BJ (cell line): Measurements from ENCODE around the gene ASXL2. TPM values are rescaled to one million over a fixed set of nuclear protein-coding genes. Genes with fewer than 3 reads are reported as not detected.

Experiments
- CTCF ChIA-PET: fragments of 350-600 bp; formaldehyde crosslinking; extraction: SDS; loops from one replicate; lab custom pipeline; 2021; ENCODE audit warnings: antibody characterized with exemption, inconsistent platforms; lab: Yijun Ruan, JAX
- POLR2A ChIA-PET: fragments of 300-600 bp; sonication (Branson Sonifier 250); formaldehyde crosslinking; extraction: SDS; loops from one replicate; lab custom pipeline; 2021; ENCODE audit warnings: antibody characterized with exemption; lab: Charles Lee
- DNase-seq: peaks from one replicate; pipeline ENCODE4 v3.0.0-alpha.2; 2011; ENCODE audit warnings: low read depth
- H3K27me3 ChIP-seq: 2 replicates; pipeline ENCODE4 v1.6.0; 2011; ENCODE audit warnings: low read length; ENCODE audit not compliant: control insufficient read depth, insufficient read depth
- H3K36me3 ChIP-seq: 2 replicates; pipeline ENCODE4 v1.5.1; 2011; ENCODE audit warnings: low read length; ENCODE audit not compliant: control insufficient read depth, insufficient read depth
- H3K4me3 ChIP-seq: 2 replicates; pipeline ENCODE4 v1.5.1; 2011; ENCODE audit warnings: low read depth, mild to moderate bottlenecking, control low read depth, low read length
- CTCF ChIP-seq: IDR thresholded peaks from 2 replicates; pipeline ENCODE4 v1.5.1; 2011; ENCODE audit warnings: low read depth, mild to moderate bottlenecking, control low read depth, inconsistent platforms, low read length, moderate library complexity; ENCODE audit not compliant: insufficient read depth
- polyA plus RNA-seq: library from polyadenylated mRNA; depleted of rRNA; stranded (reverse); fragments of >200 nt; gene quantifications from 2 replicates; pipeline ENCODE4 v1.2.3, GENCODE V29; 2011

The ASXL2 gene
- polyA plus RNA-seq, 1 experiment = 11.9 TPM

DNA sequence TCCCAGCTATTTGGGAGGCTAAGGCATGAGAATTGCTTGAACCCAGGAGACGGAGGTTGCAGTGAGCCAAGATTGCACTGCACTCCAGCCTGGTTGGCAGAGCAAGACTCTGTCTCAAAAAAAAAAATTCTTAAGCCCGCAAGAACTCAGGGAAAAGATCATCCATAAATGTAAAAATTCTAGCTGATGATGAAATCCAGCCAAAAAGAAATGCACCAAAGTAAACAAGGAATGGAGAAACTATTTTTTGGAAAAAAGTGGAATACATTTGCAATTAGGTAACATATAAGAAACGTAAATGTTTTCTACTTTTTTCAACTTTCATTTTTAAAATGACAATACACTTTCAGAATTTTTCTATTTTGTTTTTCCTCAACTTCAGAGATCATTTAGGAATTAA lies 61.3 kb downstream of the ASXL2 start:
- no peak overlapping the region for H3K4me3 ChIP-seq
- DNase-seq = no peak
- H3K27me3 ChIP-seq = no peaks in the 10 kb centered on the region
- no peaks in the 10 kb centered on the region for H3K36me3 ChIP-seq
- ChIA-PET POLR2A (interaction anchor here (0.6 kb wide), 1 partner anchor 14 kb away, joined by 5 read pairs; no protein-coding TSS in a partner anchor), CTCF (interaction anchor here (1.1 kb wide), 1 partner anchor 19 kb away, joined by 4 read pairs; no protein-coding TSS in a partner anchor)
- TF ChIP-seq CTCF = no peak

DNA sequence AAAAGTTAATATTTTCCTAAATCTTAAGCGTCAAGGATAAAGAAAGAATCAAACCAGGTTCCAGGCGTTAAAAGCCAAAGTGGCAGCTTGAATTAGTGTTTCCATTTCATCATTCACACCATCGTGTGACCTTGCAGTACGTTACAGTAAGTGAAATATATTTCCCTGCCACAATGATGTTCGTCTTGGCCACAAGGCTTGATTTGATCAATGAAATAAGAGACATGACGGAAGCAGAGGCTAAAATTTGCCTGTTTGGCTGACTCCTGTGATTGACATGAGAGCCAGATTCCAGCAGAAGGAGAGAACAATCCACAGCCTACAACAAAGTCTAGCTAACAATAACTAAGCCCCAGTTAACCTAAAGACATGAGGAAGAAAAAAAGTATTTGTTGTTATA lies 62.0 kb downstream of the ASXL2 start:
- POLR2A ChIA-PET = no interaction called here

GRCh38 chr2:25814681-25815080 lies 63.6 kb downstream of the ASXL2 start:
- no peak for TF ChIP-seq CTCF
- CTCF ChIA-PET = no interaction called here

More for the DNA sequence above, 62.0 kb downstream of the ASXL2 start:
- no peak for DNase-seq
- Histone ChIP-seq H3K36me3 (no peaks in the 10 kb centered on the region), H3K27me3 (no peaks in the 10 kb centered on the region), H3K4me3 (no peak overlapping the region)
- TF ChIP-seq CTCF = no peak
- CTCF ChIA-PET = interaction anchor here (0.6 to 1.1 kb wide), 3 partner anchors 9 to 27 kb away, joined by 3 to 4 read pairs (median 3); no protein-coding TSS in a partner anchor

GRCh38 chr2:25810428-25810827 lies 67.9 kb downstream of the ASXL2 start:
- CTCF ChIA-PET = no interaction called here
- TF ChIP-seq CTCF = no peak
- DNase-seq = no peak
- POLR2A ChIA-PET = no interaction called here
- Histone ChIP-seq H3K27me3 (no peaks in the 10 kb centered on the region), H3K4me3 (no peak overlapping the region), H3K36me3 (no peaks in the 10 kb centered on the region; the same call in 1 of the 2 replicates)

More at GRCh38 chr2:25814681-25815080, 63.6 kb downstream of the ASXL2 start:
- Histone ChIP-seq H3K27me3 (no peaks in the 10 kb centered on the region), H3K4me3 (no peak overlapping the region), H3K36me3 (no peaks in the 10 kb centered on the region; the same call in 1 of the 2 replicates)
- POLR2A ChIA-PET = no interaction called here
- no peak for DNase-seq

- Histone ChIP-seq H3K4me3 (no peak overlapping the region), H3K27me3 (no peaks in the 10 kb centered on the region), H3K36me3 (no peaks in the 10 kb centered on the region; the same call in 1 of the 2 replicates)
- no peak for DNase-seq
- ChIA-PET POLR2A (no interaction called here), CTCF (no interaction called here)
- no peak for TF ChIP-seq CTCF
Measured at GRCh38 chr2:25809646-25810045, 68.6 kb downstream of the ASXL2 start.
